Common myeloid progenitor, CD34-positive (primary cell): Measurements from ENCODE around the gene HAUS3.

Experiments used
- CTCF ChIA-PET: fragments of 350-600 bp; sonication (Branson Sonifier 250); formaldehyde crosslinking; loops from one replicate; lab custom pipeline; 2021; ENCODE audit warnings: antibody characterized with exemption; lab: Charles Lee
- POLR2A ChIA-PET: fragments of 350-600 bp; sonication (Branson Sonifier 250); formaldehyde crosslinking; loops from one replicate; lab custom pipeline; 2021; ENCODE audit warnings: antibody characterized with exemption; lab: Charles Lee
- DNase-seq, 3 donors: peaks; one replicate each; pipeline versions ENCODE4 v3.0.0 to v3.0.0-alpha.2; 2013
- H3K27ac ChIP-seq, 2 experiments: 1 replicate in 1 of 2; 2 replicates in 1 of 2; pipeline ENCODE4 v1.7.0; 2013; ENCODE audit warnings: inconsistent platforms in 2 of 2, low read length in 2 of 2, mild to moderate bottlenecking in 2 of 2, low read depth in 1 of 2, moderate library complexity in 1 of 2; ENCODE audit not compliant: severe bottlenecking in 2 of 2, insufficient read depth in 1 of 2, poor library complexity in 1 of 2
- H3K27me3 ChIP-seq, 5 experiments: replicated peaks in 2 of 5; 1 replicate in 3 of 5; 2 replicates in 2 of 5; pipeline versions ENCODE4 v1.6.1 to v1.7.0; 2013; ENCODE audit warnings: low read length in 4 of 5, mild to moderate bottlenecking in 2 of 5, moderate library complexity in 2 of 5, inconsistent platforms in 1 of 5; ENCODE audit not compliant: insufficient read depth in 5 of 5, control insufficient read depth in 4 of 5
- H3K36me3 ChIP-seq, 4 experiments: 1 replicate in 2 of 4; 2 replicates in 2 of 4; pipeline versions ENCODE4 v1.6.1 to v1.7.0; 2013; ENCODE audit warnings: low read length in 3 of 4, control low read depth in 1 of 4, mild to moderate bottlenecking in 1 of 4; ENCODE audit not compliant: control insufficient read depth in 4 of 4, insufficient read depth in 4 of 4
- H3K4me1 ChIP-seq, 4 experiments: 1 replicate in 3 of 4; 2 replicates in 1 of 4; pipeline versions ENCODE4 v1.6.1 to v1.7.1; 2013; ENCODE audit warnings: low read length in 3 of 4, mild to moderate bottlenecking in 3 of 4, control low read depth in 1 of 4, inconsistent platforms in 1 of 4, moderate library complexity in 1 of 4; ENCODE audit not compliant: control insufficient read depth in 4 of 4, insufficient read depth in 4 of 4; ENCODE audit errors: control extremely low read depth in 1 of 4
- H3K4me3 ChIP-seq, 7 experiments: 1 replicate in 4 of 7; 2 replicates in 3 of 7; pipeline versions ENCODE4 v1.5.1 to v1.7.0; 2013; ENCODE audit warnings: mild to moderate bottlenecking in 7 of 7, low read length in 6 of 7, moderate library complexity in 6 of 7, inconsistent platforms in 2 of 7, low read depth in 2 of 7, control low read depth in 1 of 7; ENCODE audit not compliant: insufficient read depth in 4 of 7, control insufficient read depth in 1 of 7; ENCODE audit errors: extremely low read depth in 1 of 7
- H3K9me3 ChIP-seq, 5 experiments: 1 replicate in 4 of 5; 2 replicates in 1 of 5; pipeline versions ENCODE4 v1.6.1 to v1.7.1; 2013; ENCODE audit warnings: low read length in 4 of 5, mild to moderate bottlenecking in 2 of 5, inconsistent platforms in 1 of 5, low read depth in 1 of 5, moderate library complexity in 1 of 5; ENCODE audit not compliant: control insufficient read depth in 4 of 5, insufficient read depth in 2 of 5; ENCODE audit errors: control extremely low read depth in 1 of 5
- WGBS: methylation state at CpG from one replicate; pipeline ENCODE4 v1.1.5; 2013; ENCODE audit not compliant: insufficient coverage; 5-methylcytosine and 5-hydroxymethylcytosine counted together

HAUS3 gene

GRCh38 chr4:2270341-2271165, 28.6 kb upstream of the HAUS3 start:
- no peaks in the 10 kb centered on the region for H3K4me1 ChIP-seq
- no peak overlapping the region for H3K27ac ChIP-seq
- POLR2A ChIA-PET = no interaction called here
- DNase-seq = no peak
- no peak overlapping the region for H3K4me3 ChIP-seq
- CTCF ChIA-PET = no interaction called here
- 95% methylated on average over 27 of the region's 34 CpGs for WGBS
- H3K9me3 ChIP-seq = no peaks in the 10 kb centered on the region
- H3K36me3 ChIP-seq = no peaks in the 10 kb centered on the region
- no peaks in the 10 kb centered on the region for H3K27me3 ChIP-seq

DNA sequence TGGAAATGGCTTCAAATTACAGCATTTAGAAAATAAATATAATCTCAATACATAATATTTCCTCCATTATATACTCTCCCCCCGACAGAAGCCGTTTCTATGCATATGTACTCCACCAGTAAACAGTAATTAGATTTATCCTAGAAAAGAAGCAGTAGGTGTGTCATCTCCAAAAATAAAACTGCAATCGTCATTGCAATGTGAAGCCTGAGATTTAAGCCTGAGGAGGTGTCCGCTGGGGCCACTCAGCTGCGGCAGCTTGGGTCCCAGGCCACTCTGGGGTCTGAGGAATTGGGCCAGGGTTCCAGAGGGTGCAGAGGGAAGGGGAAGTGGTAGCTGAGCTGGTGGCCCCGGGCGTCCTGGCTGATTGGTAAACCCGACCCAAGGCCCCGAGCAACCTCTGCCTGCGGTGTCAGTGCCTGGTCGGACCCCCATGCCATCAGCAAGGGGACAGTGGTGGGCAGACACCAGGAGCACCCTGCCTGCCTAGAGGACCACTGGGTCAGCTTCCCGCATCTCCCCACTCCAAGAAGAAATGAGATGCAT, 27.8 kb upstream of the HAUS3 start:
- H3K9me3 ChIP-seq = no peaks in the 10 kb centered on the region
- no peaks in the 10 kb centered on the region for H3K27me3 ChIP-seq
- ChIA-PET CTCF (no interaction called here), POLR2A (interaction anchor here (1.0 kb wide), 1 partner anchor 10 kb away, joined by 3 read pairs; no protein-coding TSS in a partner anchor)
- H3K4me1 ChIP-seq = no peaks in the 10 kb centered on the region
- DNase-seq = no peak
- no peaks in the 10 kb centered on the region for H3K36me3 ChIP-seq
- 88% methylated on average over 11 of the region's 12 CpGs for WGBS
- no peak overlapping the region for H3K27ac ChIP-seq
- no peak overlapping the region for H3K4me3 ChIP-seq

GRCh38 chr4:2269206-2269531, 27.2 kb upstream of the HAUS3 start:
- Histone ChIP-seq H3K36me3 (no peaks in the 10 kb centered on the region), H3K4me3 (no peak overlapping the region), H3K27me3 (no peaks in the 10 kb centered on the region), H3K27ac (no peak overlapping the region), H3K4me1 (no peaks in the 10 kb centered on the region), H3K9me3 (no peaks in the 10 kb centered on the region)
- WGBS = 95% methylated on average over 6 of the region's 6 CpGs
- ChIA-PET POLR2A (interaction anchor here (1.0 kb wide), 1 partner anchor 10 kb away, joined by 3 read pairs; no protein-coding TSS in a partner anchor), CTCF (no interaction called here)
- no peak for DNase-seq

DNA sequence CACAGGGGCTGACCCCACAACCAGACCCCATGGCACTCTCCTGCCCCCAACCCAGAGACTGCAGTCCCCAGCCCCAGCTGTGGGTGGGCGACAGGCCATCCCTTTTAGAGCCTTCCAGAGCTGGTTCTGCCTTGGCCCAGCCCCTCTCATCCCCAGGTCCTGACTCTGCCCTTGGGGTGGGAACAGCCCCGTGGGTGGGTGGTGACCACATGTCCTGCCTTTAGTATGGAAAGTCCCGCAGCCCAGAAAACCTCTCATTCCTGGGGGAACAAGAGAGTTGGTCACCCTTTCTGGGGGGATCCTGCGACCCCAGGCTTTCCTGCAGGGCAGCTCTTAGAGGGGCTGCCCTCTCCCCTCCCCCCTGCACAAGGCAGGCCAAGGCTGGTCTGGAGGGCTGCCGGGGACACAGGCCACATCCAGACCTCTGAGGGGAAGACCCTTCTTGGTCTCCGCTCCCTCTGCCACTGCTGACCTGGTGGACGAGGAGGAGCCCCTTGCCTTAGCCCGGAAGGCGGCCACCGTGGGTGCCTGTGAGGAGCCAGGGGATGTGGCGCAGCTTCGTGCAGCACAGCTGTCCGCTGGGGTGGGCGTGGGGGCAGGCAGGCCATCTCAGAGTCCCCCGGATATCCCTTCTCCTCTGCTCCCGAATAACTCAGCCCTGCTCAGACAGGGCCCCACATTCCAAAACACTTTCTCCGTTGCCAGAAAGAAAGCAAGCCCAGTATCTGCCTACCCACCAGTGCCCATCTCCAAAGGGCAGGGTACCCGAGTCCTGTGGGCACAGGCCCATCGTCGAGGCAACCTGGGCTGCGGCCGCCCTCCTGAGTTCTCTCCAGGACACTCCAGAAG, 26.7 kb upstream of the HAUS3 start:
- Histone ChIP-seq H3K36me3 (no peaks in the 10 kb centered on the region), H3K4me3 (no peak overlapping the region), H3K27ac (no peak overlapping the region), H3K9me3 (no peaks in the 10 kb centered on the region), H3K27me3 (no peaks in the 10 kb centered on the region), H3K4me1 (peaks cover 0 to 2% (median 0%) of the 10 kb centered on the region in 4 experiments)
- POLR2A ChIA-PET = interaction anchor here (1.0 kb wide), 1 partner anchor 9 kb away, joined by 3 read pairs; no protein-coding TSS in a partner anchor
- no peak for DNase-seq
- 90% methylated on average over 22 of the region's 22 CpGs for WGBS
- CTCF ChIA-PET = interaction anchor here (1.0 kb wide), 1 partner anchor 58 kb away, joined by 3 read pairs; no protein-coding TSS in a partner anchor

DNA sequence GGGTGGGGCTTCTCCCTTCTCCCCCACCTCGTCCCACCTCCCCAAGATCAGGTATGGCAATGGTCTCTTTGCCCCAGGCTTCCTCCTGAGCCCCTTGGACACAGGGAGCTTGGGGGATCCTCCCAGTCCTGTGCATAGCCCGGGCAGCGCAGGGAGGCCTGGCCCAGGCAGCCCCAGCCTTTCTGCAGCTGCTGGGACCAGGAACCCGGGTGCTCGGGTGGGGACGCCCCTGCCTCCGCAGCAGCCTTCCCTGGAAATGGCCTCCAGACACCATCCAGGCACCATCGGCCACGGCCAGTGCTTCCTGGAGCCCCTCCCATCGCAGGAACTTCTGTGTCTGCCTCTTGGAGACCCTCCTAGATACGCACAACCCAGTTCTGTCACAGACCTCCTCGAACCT, 25.9 kb upstream of the HAUS3 start:
- Histone ChIP-seq H3K4me3 (no peak overlapping the region), H3K36me3 (no peaks in the 10 kb centered on the region), H3K4me1 (peaks cover 0 to 6% (median 4%) of the 10 kb centered on the region in 4 experiments), H3K27me3 (no peaks in the 10 kb centered on the region), H3K27ac (no peak overlapping the region), H3K9me3 (no peaks in the 10 kb centered on the region)
- WGBS = 94% methylated on average over 10 of the region's 12 CpGs
- no peak for DNase-seq
- CTCF ChIA-PET = interaction anchor here (1.0 kb wide), 1 partner anchor 59 kb away, joined by 3 read pairs; no protein-coding TSS in a partner anchor
- POLR2A ChIA-PET = no interaction called here

DNA sequence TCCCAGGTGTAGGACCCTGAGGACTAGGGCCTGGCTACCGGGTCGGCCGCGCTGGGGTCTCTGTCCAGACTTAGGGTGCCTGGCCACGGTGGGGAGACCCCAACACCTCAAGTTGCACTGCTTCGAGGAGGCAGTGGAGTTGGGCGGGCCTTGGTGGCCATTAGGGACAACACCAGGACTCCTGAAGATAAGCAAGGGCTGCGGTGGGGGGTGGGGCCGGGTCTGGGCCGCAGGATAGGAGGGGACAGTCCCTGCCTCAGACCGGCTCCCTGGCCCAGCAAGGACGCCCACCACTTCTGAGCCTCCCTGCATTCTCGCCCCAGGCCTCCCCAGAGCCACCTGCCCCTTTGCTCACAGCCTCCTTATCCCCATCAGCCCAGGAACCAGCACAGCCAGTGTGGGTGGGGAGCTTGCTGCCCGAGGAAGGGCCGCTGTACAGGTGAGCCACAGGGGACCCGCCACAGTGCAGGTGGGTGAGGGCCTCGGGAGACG, 25.4 kb upstream of the HAUS3 start:
- ChIA-PET POLR2A (no interaction called here), CTCF (interaction anchor here (1.6 kb wide), 1 partner anchor 13 kb away, joined by 6 read pairs; no protein-coding TSS in a partner anchor)
- Histone ChIP-seq H3K4me1 (peaks cover 0 to 10% (median 8%) of the 10 kb centered on the region in 4 experiments), H3K27me3 (no peaks in the 10 kb centered on the region), H3K27ac (no peak overlapping the region), H3K36me3 (no peaks in the 10 kb centered on the region), H3K9me3 (no peaks in the 10 kb centered on the region), H3K4me3 (no peak overlapping the region)
- no peak for DNase-seq
- 94% methylated on average over 18 of the region's 18 CpGs for WGBS
